Measurements from ENCODE around the gene SMIM3. TPM values are rescaled to one million over a fixed set of nuclear protein-coding genes. Genes with fewer than 3 reads are reported as not detected.

SMIM3 gene
- total and polyA plus RNA-seq, 2 of the 4 experiments (the other 2 are of a cell fraction) = 37.5 to 53.4 TPM

DNA sequence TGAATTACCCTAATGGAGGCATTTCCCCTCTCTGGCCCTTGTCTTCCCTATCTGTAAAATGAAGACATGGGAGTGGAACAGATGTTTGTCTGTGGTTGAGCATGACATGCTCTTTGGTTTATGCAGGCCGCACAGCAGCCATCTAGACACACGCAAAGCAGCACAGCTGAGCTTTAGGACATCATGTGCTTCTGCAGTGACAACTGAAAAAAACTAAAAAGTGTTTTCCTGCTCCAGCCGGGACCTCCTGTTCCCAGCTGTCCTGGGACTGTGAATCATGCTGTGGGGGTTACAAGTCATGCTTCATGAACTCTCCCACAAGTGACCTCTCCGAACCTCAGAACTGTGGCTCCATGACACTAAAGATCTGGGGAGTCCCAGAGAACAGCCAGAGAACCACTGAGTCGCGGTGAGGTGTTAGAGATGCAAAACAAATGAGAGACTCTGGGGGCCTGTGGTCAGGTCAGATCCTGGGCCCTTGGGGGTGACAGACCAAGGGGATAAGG, 1.7 kb downstream of the SMIM3 start (continued):
- TF ChIP-seq SMC3 (IDR thresholded peaks at IDR 0.05; ENCODE audit: low read depth, low read length) = no peak

DNA sequence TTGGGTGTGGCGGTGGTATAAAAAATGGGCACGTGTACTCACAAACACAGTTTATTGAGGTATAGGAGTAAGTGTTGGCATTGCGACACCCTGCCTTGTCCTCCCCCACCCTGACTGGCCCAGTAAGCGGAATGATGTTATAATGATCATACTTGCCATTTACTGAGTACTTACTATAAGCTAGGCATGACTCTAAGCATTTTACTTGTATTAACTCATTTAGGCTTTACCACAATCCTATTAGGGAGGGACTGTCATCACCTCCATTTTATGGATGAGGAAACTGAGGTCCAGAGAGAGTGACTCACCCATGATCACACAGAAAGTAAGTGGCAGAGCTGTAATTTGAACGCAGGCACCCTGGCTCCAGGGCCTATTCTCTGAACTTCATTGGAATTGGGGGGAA, 2.3 kb downstream of the SMIM3 start:
- WGBS, 2 experiments (ENCODE audit: extremely low coverage in 2 of 2, insufficient read length in 1 of 2) = no CpG with 5 or more reads among the region's 5 CpGs
- Histone ChIP-seq H3K56ac (ENCODE audit: extremely low read depth, insufficient read depth, low read length) (peak overlapping the region; percentile 39; the same call in 1 of the 2 replicates), H4K91ac (ENCODE audit: insufficient read depth, low read depth, low read length) (peak overlapping the region; percentile 84), H3K18ac (ENCODE audit: low read depth, low read length) (peak overlapping the region; percentile 62), H4K8ac (ENCODE audit: low read depth in 2 of 2, low read length in 2 of 2) (peak overlapping the region; percentile 45 to 74), H3K27me3 (ENCODE audit: control insufficient read depth, insufficient read depth, low read length) (no peaks in the 10 kb centered on the region), H3K4me2 (ENCODE audit: low read depth, low read length) (peak overlapping the region; percentile 98), H2BK20ac (ENCODE audit: low read depth, low read length) (peak overlapping the region; percentile 83), H4K20me1 (ENCODE audit: insufficient read depth, low read length) (no peaks in the 10 kb centered on the region; the same call in 1 of the 2 replicates), H3K9ac (ENCODE audit: low read depth, low read length) (peak overlapping the region; percentile 89; the same call in 1 of the 2 replicates), H3K9me3 (ENCODE audit: control insufficient read depth, insufficient read depth, low read length) (no peaks in the 10 kb centered on the region), H2BK5ac (ENCODE audit: low read depth, low read length, poor library complexity, severe bottlenecking) (peak overlapping the region; percentile 98), H3K4ac (ENCODE audit: low read depth, low read length) (peak overlapping the region; percentile 92), H2BK15ac (ENCODE audit: low read depth, low read length) (peak overlapping the region; percentile 63), H3K4me1 (ENCODE audit: control insufficient read depth, insufficient read depth, low read length) (peaks cover 29% of the 10 kb centered on the region), H4K5ac (ENCODE audit: low read depth, low read length) (peak overlapping the region; percentile 59), H2AK5ac (ENCODE audit: low read depth, low read length) (peak overlapping the region; percentile 83), H3K27ac (ENCODE audit: insufficient read depth, low read length) (peak overlapping the region; percentile 88), H3K9me1 (ENCODE audit: insufficient read depth, low read length) (peaks cover 32% of the 10 kb centered on the region), H3K4me3 (ENCODE audit: insufficient read depth, low read depth, low read length) (no peak overlapping the region; the same call in 1 of the 2 replicates), H2BK120ac (ENCODE audit: low read depth, low read length) (peak overlapping the region; percentile 88), H3K36me3 (ENCODE audit: control insufficient read depth, insufficient read depth, low read length) (no peaks in the 10 kb centered on the region), H3K79me1 (ENCODE audit: low read depth in 1 of 2, low read length in 2 of 2) (peaks cover 10 to 73% of the 10 kb centered on the region in 2 experiments; a peak in 3 of 4 replicates), H3K23ac (ENCODE audit: low read depth, low read length) (peak overlapping the region; percentile 73; the same call in 1 of the 2 replicates), H2AFZ (replicated peaks; ENCODE audit: low read length, poor library complexity) (no peak overlapping the region), H3K14ac (replicated peaks; ENCODE audit: low read depth, low read length) (peak overlapping the region; percentile 72), H2AK9ac (replicated peaks; ENCODE audit: low read depth, low read length, poor library complexity) (peak overlapping the region; percentile 18)
- intact Hi-C loops (cut with micrococcal nuclease) (loop anchor here (2.0 to 5.0 kb wide), 2 partner anchors 22 to 219 kb away; partner anchors contain the start of gene DCTN4), dilution Hi-C loops (cut with HindIII; ENCODE audit: low sequenced_read_pairs, unreplicated experiment) (no loop called here), in situ Hi-C loops (cut with MboI; ENCODE audit: low sequenced_read_pairs) (no loop called here)
- ATAC-seq (ENCODE audit: low read depth) = no peak
- DNase-seq = peak; percentile 64
- CTCF ChIA-PET = interaction anchor here (0.8 to 1.6 kb wide), 2 partner anchors 12 to 20 kb away, joined by 3 to 5 read pairs; no protein-coding TSS in a partner anchor
- POLR2A ChIA-PET (ENCODE audit: unreplicated experiment) = interaction anchor here (2.6 kb wide), 1 partner anchor 22 kb away, joined by 9 read pairs; the partner anchor contains the start of gene DCTN4
- no TSS peak for BruUV-seq (replicated peaks)
- TF ChIP-seq CTCF (conservative IDR thresholded peaks at IDR 0.05; ENCODE audit: low read depth, low read length) (no peak), FOS (IDR thresholded peaks at IDR 0.05; ENCODE audit: low read depth, low read length) (peak; percentile 51; the same call in 1 of the 2 replicates), MAFK (IDR thresholded peaks at IDR 0.05; ENCODE audit: low read depth, low read length) (no peak), BHLHE40 (IDR thresholded peaks at IDR 0.05; ENCODE audit: low read depth, low read length) (peak; percentile 84), NFE2L2 (IDR thresholded peaks at IDR 0.05; ENCODE audit: low read depth, low read length) (no peak; the same call in 1 of the 2 replicates), RAD21 (IDR thresholded peaks at IDR 0.05; ENCODE audit: low read length) (no peak), MAZ (IDR thresholded peaks at IDR 0.05; ENCODE audit: borderline replicate concordance, low read depth, low read length) (no peak), RCOR1 (IDR thresholded peaks at IDR 0.05; ENCODE audit: insufficient replicate concordance, low read length) (peak; percentile 96), SMC3 (IDR thresholded peaks at IDR 0.05; ENCODE audit: low read depth, low read length) (no peak)
- TF ChIP-seq, protein P1, sequence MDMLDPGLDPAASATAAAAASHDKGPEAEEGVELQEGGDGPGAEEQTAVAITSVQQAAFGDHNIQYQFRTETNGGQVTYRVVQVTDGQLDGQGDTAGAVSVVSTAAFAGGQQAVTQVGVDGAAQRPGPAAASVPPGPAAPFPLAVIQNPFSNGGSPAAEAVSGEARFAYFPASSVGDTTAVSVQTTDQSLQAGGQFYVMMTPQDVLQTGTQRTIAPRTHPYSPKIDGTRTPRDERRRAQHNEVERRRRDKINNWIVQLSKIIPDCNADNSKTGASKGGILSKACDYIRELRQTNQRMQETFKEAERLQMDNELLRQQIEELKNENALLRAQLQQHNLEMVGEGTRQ (IDR thresholded peaks at IDR 0.05; ENCODE audit: low read depth, low read length) = 0 out of 2 replicates have a peak, but pooled peaks have one; percentile 10
- TF ChIP-seq, protein P2, sequence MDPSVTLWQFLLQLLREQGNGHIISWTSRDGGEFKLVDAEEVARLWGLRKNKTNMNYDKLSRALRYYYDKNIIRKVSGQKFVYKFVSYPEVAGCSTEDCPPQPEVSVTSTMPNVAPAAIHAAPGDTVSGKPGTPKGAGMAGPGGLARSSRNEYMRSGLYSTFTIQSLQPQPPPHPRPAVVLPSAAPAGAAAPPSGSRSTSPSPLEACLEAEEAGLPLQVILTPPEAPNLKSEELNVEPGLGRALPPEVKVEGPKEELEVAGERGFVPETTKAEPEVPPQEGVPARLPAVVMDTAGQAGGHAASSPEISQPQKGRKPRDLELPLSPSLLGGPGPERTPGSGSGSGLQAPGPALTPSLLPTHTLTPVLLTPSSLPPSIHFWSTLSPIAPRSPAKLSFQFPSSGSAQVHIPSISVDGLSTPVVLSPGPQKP (IDR thresholded peaks at IDR 0.05; ENCODE audit: borderline replicate concordance, low read depth, low read length) = no peak

All from IMR-90 (cell line).